Stimulated activated CD8-positive, alpha-beta memory T cell treated with anti-CD3 and anti-CD28 coated beads, Interleukin-12 subunit alpha, Interleukin-12 subunit beta, amount 100 ng/mL, for 4 hours (primary cell): ENCODE results near the gene GINS3.
"Not testable (repeated sequence)": the region's sequence is repeated elsewhere in the genome, so short reads cannot be mapped to it uniquely, and the experiment has no call there.

Experiments
- DNase-seq: peaks from one replicate; pipeline ENCODE4 v3.0.0-alpha.2; 2020; ENCODE audit warnings: low read depth

Gene GINS3

DNA sequence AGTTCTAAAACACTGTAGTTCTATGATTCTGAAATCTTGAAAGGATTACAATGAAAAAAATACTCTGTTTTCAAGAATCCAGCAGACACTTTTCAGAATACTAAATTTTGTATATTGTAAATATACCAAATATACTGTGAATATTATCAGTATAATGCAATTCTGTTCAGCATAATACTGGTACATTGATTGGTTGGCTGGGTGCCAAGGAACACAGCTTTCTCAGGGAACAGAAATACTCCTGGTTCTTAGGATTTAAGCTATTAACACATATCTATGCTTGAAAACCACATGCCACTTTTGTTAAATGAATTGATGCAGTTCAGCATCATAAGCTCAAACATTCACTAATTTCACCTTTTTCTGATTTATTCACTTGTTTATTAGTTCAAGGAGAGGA is 2.5 kb upstream of the GINS3 start:
- no peak for DNase-seq

DNA sequence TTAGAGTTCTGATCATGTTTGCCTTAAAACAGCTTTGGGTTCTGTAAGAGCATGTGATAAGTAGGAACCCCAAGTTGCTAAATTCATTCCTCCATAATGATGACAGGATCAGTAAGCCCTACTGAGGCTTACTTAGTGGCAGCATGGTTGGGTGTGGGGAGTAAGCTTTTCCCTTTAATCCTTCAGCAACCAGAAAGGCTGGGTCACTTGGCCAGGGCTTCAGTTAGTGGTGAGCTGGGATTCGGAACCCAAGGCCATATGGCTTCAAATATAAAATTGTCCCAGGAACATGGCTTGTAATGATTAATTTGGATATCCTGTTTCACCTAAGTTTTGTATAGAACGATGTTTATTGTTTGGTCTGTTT is 850 bp downstream of the GINS3 start:
- no peak for DNase-seq

DNA sequence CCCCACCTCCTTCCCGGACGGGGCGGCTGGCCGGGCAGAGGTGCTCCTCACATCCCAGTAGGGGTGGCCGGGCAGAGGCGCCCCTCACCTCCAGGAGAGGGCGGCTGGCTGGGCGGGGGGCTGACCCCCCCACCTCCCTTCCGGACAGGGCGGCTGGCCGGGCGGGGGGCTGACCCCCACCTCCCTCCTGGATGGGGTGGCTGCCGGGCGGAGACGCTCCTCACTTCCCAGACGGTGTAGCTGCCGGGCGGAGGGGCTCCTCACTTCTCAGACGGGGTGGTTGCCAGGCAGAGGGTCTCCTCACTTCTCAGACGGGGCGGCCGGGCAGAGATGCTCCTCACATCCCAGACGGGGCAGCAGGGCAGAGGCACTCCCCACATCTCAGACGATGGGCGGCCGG is 4.6 kb downstream of the GINS3 start:
- not testable (repeated sequence) for DNase-seq

DNA sequence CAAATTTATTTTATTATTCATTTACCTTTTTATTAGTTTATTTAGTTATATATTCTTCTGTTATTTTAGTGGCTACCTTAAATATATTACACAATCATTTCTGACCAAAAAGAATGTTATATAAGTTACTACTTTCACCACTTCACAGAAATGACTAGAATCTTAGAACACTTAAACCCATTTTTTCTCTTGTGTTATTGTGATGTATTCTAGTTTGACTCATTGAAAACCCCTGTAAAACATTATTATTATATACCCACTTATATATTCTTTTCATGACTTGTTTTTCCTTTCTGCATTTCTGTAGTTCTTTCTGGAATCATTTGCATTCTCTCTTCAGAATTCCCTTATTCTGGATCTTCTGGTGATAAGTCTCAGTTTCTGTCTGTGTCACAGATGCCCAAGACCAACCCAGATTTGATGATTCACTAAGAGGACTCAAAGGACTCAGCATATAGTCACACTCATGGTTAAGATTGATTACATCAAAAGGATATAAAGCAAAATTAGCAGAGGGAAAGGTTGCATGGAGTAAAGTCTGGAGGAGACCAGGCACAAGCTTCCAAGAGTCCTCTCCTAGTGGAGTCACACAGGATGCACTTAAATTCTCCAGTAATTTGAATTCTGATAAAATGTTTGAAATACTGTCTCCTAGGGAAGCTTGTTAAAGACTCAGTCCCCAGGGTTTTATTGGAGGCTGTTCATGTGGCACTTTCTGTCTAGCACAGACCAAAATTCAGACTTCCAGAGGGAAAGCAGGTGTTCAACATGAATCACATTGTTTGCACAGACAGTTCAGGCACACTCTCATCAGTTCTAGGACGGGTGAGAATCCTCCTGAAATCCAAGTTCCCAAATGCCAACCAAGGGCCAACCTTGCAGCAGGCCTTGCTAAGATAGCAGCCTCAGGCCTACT is 7.7 kb downstream of the GINS3 start:
- DNase-seq: no peak

DNA sequence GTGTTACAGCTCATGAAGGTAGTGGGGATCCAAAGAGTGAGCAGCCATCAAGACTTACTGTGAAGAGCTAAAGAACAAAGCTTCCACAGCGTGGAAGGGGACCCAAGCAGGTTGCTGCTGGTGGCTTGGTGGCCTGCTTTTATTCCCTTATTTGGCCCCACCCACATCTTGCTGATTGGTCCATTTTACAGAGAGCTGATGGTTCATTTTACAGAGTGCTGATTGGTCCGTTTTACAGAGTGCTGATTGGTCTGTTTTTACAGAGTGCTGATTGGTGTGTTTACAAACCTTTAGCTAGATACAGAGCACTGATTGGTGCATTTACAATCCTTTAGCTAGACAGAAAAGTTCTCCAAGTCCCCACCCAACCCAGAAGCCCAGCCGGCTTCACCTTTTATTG is 9.0 kb downstream of the GINS3 start:
- not testable (repeated sequence) for DNase-seq

DNA sequence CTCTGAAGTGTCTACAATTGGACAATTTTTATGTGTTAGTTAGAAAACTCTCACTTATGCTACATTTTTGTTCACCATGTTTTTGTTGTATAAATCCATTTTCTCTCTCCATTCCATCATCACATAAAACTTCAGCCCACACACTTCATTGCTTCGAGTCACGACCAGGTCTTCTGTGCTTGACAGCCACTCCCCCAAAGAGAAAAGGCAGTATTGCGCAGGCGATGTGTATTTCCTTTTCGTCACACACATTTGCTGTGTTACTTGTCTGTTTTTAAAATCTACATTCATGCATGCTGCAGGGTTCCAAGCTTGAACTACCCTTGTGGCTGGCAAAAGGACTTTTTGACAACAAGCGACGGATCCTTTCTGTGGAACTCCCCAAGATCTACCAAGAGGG is 10.5 kb downstream of the GINS3 start:
- no peak for DNase-seq

DNA sequence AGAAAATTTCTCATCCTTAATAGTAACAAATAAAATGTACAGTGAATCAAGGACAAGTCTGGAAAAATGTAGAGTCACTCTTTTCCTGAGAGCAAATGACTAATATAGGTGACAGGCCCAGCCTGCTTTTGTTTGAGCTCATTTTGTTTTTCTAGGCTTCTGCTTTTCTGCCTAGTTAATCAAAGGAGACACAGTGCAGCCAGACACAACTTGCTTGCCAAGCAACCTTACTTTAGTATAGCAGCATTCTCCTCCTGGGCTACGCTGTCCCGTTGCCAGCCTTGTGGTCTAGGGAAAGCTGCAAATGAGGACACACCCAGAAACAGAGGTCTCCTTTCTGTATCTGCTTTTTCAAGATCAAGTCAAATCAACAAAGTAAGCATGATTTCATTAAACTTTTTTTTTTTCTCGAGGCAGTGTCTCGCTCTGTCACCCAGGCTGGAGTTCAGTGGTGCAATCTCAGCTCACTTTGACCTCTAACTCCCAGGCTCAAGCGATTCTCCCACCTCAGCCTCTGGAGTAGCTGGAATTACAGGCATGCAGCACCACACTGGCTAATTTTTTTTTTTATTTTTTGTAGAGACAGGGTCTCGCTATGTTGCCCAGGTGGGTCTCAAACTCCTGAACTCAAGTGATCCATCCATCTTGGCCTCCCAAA is 17.2 kb downstream of the GINS3 start:
- no peak for DNase-seq

DNA sequence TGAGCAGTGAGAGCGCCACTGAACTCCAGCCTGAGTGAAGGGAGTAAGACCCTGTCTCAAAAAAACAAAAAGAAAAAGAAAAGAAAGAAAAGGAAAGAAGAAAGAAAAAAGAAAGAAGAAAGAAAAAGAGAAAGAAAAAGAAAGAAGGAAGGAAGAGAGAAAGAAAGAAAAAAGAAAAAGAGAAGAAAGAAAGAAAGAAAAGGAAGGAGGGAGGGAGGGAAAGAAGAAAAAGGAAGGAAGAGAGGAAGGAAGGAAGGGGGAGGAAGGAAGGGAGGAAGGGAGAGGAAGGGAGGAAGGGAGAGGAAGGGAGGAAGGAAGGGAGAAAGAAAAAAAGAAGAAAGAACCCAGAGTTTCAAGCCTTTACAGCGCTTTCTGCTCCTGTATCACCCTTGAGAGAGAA is 19.1 kb downstream of the GINS3 start:
- no peak for DNase-seq

DNA sequence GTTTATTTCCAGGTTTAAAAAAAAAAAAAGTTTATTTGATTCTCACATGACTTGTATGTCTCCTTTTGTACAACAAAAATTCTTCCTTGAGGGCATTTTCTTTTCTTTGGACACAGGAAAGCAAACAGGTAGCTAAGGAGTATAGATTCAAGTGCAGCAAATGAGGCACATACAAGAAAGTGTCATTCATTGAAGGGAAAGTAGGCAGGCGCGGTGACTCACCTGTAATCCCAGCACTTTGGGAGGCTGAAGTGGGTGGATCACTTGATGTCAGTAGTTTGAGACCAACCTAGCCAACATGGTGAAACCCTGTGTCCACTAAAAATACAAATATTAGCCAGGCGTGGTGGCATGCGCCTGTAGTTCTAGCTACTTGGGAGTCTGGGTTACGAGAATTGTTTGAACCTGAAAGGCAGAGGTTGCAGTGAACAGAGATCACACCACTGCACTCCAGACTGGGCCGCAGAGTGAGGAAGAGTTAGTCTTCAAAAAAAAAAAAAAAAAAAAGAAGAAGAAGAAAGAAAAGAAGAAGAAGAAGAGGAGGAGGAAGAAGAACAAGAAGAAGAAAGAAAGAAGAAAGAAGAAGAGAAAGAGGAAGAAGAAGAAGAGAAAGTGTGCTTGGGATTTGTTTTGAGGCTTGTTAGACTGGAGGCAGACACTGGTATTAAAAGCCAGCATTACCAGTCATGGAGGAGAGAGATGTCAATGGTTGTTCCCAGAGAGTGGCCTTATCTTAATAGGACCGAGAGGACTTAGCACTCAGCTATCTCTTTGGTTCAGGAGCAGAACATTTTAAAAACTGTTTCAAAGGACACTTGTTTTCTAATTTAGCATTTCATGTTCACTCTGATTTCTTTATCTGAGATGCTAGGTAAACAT is 19.7 kb downstream of the GINS3 start:
- DNase-seq: no peak

DNA sequence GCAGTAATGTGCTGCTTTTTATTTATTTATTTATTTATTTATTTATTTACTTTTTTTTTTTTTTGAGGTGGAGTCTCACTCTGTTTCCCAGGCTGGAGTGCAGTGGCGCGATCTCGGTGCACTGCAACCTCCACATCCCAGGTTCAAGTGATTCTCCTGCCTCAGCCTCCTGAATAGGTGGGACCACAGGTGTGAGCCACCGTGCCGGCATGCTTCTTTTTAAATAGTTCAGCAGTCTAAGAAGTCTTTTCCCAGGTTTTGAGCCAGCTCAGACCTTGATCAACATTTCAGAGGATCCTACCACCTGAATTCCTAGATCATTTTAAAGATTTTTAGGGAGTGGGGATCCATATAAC is 20.3 kb downstream of the GINS3 start:
- not testable (repeated sequence) for DNase-seq

DNA sequence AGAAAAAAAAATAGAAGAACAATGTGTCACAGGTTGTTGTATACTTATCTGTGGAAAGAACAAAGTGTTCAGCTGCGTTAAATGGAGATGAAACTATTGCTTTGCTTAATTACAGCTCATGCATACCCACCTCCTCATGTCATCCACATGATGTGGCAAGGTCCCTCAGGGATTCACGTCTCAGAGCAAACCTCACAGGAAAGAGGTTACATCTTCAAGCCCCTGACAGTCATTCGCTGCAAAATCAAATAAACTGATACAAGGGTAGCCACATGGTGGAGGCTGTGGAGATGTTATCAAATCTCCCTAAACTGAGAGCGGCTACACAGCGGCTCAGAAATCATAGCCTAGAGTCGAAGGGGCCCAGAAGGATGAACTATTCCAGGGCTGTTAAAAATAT is 21.1 kb downstream of the GINS3 start:
- DNase-seq: no peak

DNA sequence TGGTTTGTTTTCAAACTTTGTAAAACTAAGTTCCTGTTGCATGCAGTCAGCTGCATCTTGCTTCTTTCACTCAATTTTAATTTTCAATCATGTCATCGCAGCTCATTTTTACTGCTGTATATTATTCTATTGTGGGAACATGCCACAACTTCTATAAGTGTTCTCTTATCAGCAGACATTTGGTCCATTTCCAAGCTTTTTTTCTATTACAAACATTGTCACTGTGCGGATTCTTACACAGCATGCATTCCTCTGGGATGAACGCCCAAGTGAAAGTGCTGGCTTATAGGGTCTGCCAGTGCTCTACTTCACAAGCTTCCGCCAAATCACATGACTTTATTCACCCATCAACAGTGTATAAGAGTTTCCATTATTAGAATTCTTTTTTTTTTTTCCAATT is 22.7 kb downstream of the GINS3 start:
- DNase-seq: no peak

DNA sequence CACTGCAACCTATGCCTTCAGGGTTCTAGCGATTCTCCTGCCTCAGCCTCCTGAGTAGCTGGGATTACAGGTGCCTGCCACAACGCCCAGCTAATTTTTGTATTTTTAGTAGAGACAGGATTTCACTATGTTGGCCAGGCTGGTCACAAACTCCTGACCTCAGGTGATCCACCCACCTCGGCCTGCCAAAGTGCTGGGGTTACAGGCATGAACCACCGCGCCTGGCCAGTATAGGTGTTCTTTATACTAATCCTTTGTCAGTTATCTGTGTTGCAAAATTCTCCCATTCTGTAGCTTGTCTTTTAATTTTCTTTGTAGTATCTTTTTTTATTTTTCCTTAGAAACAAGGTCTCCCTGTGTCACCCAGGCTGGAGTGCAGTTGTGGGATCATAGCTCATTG is 23.7 kb downstream of the GINS3 start:
- DNase-seq: not testable (repeated sequence)

DNA sequence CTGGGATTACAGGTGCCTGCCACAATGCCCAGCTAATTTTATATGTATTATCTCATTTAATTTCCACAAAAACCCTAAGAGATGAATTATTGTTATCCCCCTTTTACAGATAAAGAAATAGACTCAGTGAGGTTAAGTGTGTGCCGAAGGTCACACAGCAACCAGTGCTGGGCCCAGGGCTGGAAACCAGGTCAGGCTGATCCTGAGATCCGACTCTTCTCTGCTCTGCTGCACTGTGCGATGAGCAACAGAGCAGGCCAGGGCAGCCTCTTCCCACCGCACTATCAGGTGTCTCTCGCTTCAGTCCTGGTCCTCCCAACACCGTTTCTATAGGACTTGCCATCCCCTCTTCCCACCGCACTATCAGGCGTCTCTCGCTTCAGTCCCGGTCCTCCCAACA is 24.8 kb downstream of the GINS3 start:
- DNase-seq: no peak

DNA sequence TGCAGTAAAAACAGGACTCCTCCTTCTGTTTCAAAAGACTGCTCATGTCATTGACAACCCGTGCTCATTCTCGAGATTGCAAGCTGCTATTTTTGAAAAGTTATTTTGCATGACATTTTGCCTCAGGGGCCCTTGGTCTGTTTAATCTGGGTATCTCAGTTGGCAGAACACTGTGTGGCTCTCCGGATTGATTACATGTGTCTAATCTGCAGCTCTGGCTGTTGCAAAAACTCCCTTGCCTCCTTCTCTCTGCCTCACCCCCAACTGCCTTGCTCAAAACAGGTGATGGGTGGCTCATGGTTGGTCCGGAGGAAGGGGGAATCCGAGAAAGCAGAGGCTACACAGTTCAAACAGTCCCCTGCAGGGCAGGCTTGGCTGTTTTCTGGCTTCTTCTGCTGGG is 25.3 kb downstream of the GINS3 start:
- no peak for DNase-seq

DNA sequence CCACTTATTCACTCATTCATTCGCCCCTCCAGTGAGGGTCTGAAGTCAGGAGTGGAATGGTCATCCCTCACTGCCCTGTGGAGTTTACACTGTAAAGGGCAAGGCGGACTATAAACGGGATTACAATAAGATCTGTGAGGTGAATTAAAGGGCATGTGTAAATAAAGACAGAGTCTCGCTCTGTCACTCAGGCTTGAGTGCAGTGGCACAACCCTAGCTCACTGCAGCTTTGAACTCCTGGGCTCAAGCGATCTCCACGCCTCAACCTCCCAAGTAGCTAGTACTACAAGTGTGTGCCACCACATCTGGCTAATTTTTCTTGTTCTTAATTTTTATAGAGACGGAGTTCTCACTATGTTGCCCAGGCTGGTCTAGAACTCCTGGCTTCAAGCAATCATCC is 25.8 kb downstream of the GINS3 start:
- DNase-seq: no peak

DNA sequence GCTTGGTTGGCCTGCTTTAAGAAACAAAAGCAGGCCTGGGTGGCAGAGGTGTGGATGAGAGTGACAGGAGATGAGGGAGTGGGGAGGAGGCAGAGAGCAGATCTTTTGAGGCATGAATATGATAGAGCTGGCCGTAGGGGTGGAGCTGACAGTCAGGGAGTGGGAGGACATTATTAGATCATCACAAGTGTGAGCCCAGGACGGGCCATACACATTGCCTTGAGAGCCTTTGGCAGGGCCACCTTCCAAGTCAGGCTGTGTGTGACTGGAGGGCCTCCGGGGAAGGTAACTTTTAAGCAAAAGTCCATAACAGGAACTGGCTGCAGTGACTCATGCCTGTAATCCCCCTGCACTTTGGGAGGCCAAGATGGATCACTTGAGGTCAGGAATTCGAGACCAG is 26.3 kb downstream of the GINS3 start:
- DNase-seq: no peak

DNA sequence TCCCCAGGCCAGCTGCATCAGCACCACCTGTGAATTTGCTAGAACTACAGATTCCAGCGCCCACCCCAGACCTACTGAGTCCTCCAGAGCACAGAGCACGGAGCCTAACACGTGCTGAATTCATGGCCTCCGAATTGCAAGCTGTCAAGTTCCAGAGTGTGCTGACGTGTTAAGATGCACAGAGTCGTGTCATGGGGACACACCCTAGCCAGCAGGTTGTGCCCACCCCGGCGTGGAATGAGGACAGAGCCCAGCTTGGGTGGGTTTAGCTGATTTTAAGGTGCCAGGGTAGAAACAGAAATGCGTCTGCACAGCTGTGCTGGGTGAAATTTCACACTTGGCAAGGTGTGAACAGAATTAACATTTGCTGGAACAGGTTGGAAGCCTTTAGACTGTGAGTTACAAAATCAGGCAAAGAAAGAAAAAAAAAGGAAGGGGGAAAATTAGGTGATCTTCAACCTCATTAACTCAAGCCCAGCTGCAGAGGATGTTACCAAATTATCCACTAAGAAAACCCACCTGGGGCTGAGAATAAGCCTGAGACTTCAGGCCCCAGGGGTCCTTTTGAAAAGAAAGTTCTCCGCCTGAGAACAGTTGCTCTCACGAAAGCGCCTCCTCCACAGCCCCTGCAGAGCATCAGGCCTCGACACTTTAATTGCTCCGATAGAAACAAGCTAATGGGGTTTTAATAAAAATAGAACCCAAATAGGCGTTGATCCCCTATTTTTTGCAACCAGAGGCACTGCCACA is 27.1 kb downstream of the GINS3 start:
- no peak for DNase-seq

DNA sequence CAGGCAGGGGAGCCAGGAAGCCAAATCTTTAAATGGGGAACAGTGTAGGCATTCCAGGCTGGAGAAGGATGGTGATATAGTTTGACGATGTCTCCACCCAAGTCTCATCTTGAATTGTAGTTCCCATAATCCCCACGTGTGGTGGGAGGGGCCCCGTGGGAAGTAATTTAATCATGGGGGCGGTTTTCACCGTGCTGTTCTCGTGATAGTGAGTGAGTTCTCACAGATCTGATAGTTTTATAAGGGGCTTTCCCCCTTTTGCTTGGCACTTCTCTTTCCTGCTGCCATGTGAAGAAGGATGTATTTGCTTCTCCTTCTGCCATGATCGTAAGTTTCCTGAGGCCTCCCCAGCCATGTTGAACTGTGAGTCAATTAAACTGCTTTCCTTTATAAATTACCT is 28.8 kb downstream of the GINS3 start:
- DNase-seq: no peak

DNA sequence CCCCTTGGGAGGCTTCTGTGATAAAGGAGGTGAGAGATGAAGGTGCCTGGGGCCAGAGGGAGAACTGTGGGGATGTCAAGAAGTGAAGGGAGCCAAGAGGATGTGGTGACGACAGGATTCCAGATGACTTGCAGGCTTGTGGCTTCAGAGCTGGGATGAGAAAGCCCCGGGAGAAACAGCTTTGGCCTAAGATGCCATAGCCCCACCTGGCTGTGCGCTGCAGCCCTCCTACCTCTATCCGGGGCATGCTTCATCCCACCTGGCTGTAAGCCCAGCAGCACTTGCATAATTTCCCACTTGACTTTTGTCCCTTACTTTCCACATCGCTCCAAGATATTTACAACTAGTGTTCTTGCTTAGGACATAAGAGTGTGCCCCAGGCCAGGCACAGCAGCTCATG is 29.3 kb downstream of the GINS3 start:
- DNase-seq: no peak

DNA sequence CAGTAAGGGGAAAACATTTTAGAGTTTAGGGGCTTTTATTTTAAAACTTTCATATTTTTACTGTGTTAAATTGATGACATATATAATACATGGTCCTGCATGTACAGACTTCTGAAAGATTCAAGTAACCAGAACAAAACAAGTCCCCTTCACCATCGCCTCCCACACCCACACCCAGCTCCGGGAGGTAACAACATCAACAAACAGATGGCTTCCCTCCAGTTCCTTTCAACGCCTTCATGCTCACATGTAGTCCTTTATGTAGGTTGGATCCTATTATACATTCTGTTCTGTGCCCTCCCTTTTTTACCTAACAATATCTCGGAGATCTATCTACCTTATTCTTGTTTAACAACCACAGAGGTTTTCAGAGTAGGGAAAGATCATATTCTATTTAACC is 30.5 kb downstream of the GINS3 start:
- no peak for DNase-seq

DNA sequence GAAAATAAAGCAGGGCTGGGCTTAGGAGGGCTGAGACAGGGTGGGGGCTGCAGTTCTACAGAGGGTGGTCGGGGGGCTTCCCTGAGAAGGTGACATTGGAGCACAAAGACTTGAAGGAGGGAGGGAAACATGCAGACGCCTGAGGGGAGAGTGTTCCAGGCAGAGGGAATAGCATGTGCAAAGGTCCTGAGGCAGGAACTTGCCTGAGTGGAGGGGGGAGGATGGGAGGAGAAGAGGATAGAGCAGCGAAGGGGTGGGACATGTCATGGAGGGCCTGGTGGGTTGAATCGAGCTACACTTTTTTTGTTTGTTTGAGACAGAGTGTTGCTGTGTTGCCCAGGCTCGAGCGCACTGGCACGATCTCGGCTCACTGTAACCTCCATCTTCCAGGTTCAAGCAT is 33.0 kb downstream of the GINS3 start:
- no peak for DNase-seq
